Trophoblast cell (in vitro differentiated cells and primary cell): Measurements from ENCODE around the gene CFLAR.

ENCODE experiments used
- DNase-seq, 2 donors: peaks; one replicate each; pipeline ENCODE4 v3.0.0-alpha.2; 2016
- H2AFZ ChIP-seq: 2 replicates; pipeline ENCODE4 v1.6.1; 2013; ENCODE audit warnings: low read length, moderate library complexity, mild to moderate bottlenecking; ENCODE audit not compliant: insufficient read depth, poor library complexity
- H2AK5ac ChIP-seq: 2 replicates; pipeline ENCODE4 v1.6.1; 2013; ENCODE audit warnings: mild to moderate bottlenecking, low read length
- H2BK120ac ChIP-seq: 2 replicates; pipeline ENCODE4 v1.6.1; 2013; ENCODE audit warnings: low read length, mild to moderate bottlenecking, moderate library complexity; ENCODE audit not compliant: insufficient read depth, poor library complexity
- H2BK12ac ChIP-seq: 2 replicates; pipeline ENCODE4 v1.6.1; 2013; ENCODE audit warnings: mild to moderate bottlenecking, low read length, moderate library complexity
- H2BK5ac ChIP-seq: 2 replicates; pipeline ENCODE4 v1.6.1; 2013; ENCODE audit warnings: low read length, low read depth, moderate library complexity, mild to moderate bottlenecking; ENCODE audit not compliant: poor library complexity
- H3K14ac ChIP-seq: 2 replicates; pipeline ENCODE4 v1.6.1; 2013; ENCODE audit warnings: mild to moderate bottlenecking, low read length
- H3K18ac ChIP-seq: 2 replicates; pipeline ENCODE4 v1.6.1; 2013; ENCODE audit warnings: mild to moderate bottlenecking, low read length
- H3K23ac ChIP-seq: 2 replicates; pipeline ENCODE4 v1.6.1; 2013; ENCODE audit warnings: low read length
- H3K27ac ChIP-seq: 2 replicates; pipeline ENCODE4 v1.5.1; 2013; ENCODE audit warnings: low read depth, mild to moderate bottlenecking, inconsistent platforms, low read length, moderate library complexity
- H3K27me3 ChIP-seq: 2 replicates; pipeline ENCODE4 v1.6.1; 2013; ENCODE audit warnings: inconsistent platforms, mild to moderate bottlenecking, low read length, moderate library complexity; ENCODE audit not compliant: insufficient read depth
- H3K36me3 ChIP-seq, 2 experiments: 1 replicate in 1 of 2; 2 replicates in 1 of 2; pipeline ENCODE4 v1.6.1; 2013; ENCODE audit warnings: low read length in 2 of 2, mild to moderate bottlenecking in 2 of 2, moderate library complexity in 1 of 2; ENCODE audit not compliant: insufficient read depth in 2 of 2, control insufficient read depth in 1 of 2
- H3K4ac ChIP-seq: 2 replicates; pipeline ENCODE4 v1.6.1; 2013; ENCODE audit warnings: low read depth, mild to moderate bottlenecking, low read length, moderate library complexity
- H3K4me1 ChIP-seq, 2 experiments: 1 replicate in 1 of 2; 2 replicates in 1 of 2; pipeline ENCODE4 v1.6.1; 2013; ENCODE audit warnings: low read length in 2 of 2, mild to moderate bottlenecking in 2 of 2, moderate library complexity in 1 of 2; ENCODE audit not compliant: insufficient read depth in 2 of 2, control insufficient read depth in 1 of 2
- H3K4me2 ChIP-seq: 2 replicates; pipeline ENCODE4 v1.6.1; 2013; ENCODE audit warnings: inconsistent platforms, mild to moderate bottlenecking, low read length, moderate library complexity
- H3K4me3 ChIP-seq: 2 replicates; pipeline ENCODE4 v1.5.1; 2013; ENCODE audit warnings: mild to moderate bottlenecking, low read depth, low read length, inconsistent platforms
- H3K79me1 ChIP-seq: one replicate; pipeline ENCODE4 v1.6.1; 2013; ENCODE audit warnings: low read length
- H3K79me2 ChIP-seq: 2 replicates; pipeline ENCODE4 v1.6.1; 2013; ENCODE audit warnings: low read length, mild to moderate bottlenecking; ENCODE audit not compliant: control insufficient read depth, insufficient read depth, poor library complexity
- H3K9ac ChIP-seq: 2 replicates; pipeline ENCODE4 v1.6.1; 2013; ENCODE audit warnings: mild to moderate bottlenecking, low read length
- H3K9me3 ChIP-seq: 2 replicates; pipeline ENCODE4 v1.6.1; 2013; ENCODE audit warnings: low read depth, mild to moderate bottlenecking, control low read depth, inconsistent platforms, low read length; ENCODE audit not compliant: insufficient read depth
- H4K12ac ChIP-seq: 2 replicates; pipeline ENCODE4 v1.6.1; 2013; ENCODE audit warnings: low read depth, mild to moderate bottlenecking, low read length, moderate library complexity
- H4K8ac ChIP-seq: 2 replicates; pipeline ENCODE4 v1.6.1; 2013; ENCODE audit warnings: low read depth, mild to moderate bottlenecking, low read length, moderate library complexity
- H4K91ac ChIP-seq: one replicate; pipeline ENCODE4 v1.6.1; 2013; ENCODE audit warnings: low read depth, mild to moderate bottlenecking, low read length, moderate library complexity
- WGBS: extraction: QIAGEN DNeasy Blood & Tissue Kit; methylation state at CpG from one replicate; pipeline ENCODE4 v1.1.7; 2013; ENCODE audit warnings: missing lambda C conversion rate; ENCODE audit not compliant: insufficient read length, insufficient coverage; ENCODE audit errors: extremely low coverage; 5-methylcytosine and 5-hydroxymethylcytosine counted together

CFLAR gene

GRCh38 chr2:201150454-201151020 lies 34.6 kb downstream of the CFLAR start:
- no peak for DNase-seq
- H2BK5ac ChIP-seq: peak overlapping the region; percentile 74
- H3K4me3 ChIP-seq: no peak overlapping the region
- H3K23ac ChIP-seq: no peak overlapping the region
- peak overlapping the region; percentile 7 for H3K14ac ChIP-seq
- H2BK120ac ChIP-seq: peak overlapping the region; percentile 56
- H3K4ac ChIP-seq: peak overlapping the region; percentile 8
- H3K4me2 ChIP-seq: no peak overlapping the region
- no peaks in the 10 kb centered on the region for H3K79me2 ChIP-seq
- H3K27me3 ChIP-seq: no peaks in the 10 kb centered on the region
- no peak overlapping the region for H2AFZ ChIP-seq
- H4K12ac ChIP-seq: no peak overlapping the region
- H3K4me1 ChIP-seq: peaks cover 5 to 14% of the 10 kb centered on the region in 2 experiments
- peak overlapping the region; percentile 60 for H3K27ac ChIP-seq
- no peak overlapping the region for H3K9ac ChIP-seq
- H3K36me3 ChIP-seq: no peaks in the 10 kb centered on the region
- peaks cover 7% of the 10 kb centered on the region for H3K79me1 ChIP-seq
- no peak overlapping the region for H2AK5ac ChIP-seq
- no peaks in the 10 kb centered on the region for H3K9me3 ChIP-seq
- no peak overlapping the region for H4K91ac ChIP-seq
- no peak overlapping the region for H4K8ac ChIP-seq
- H2BK12ac ChIP-seq: no peak overlapping the region
- no peak overlapping the region for H3K18ac ChIP-seq
- no CpG with 5 or more reads among the region's 3 CpGs for WGBS

GRCh38 chr2:201151127-201151981 lies 35.4 kb downstream of the CFLAR start:
- Histone ChIP-seq H4K12ac (no peak overlapping the region), H3K4me3 (no peak overlapping the region), H3K9me3 (no peaks in the 10 kb centered on the region), H3K79me2 (no peaks in the 10 kb centered on the region), H3K9ac (no peak overlapping the region), H3K4ac (no peak overlapping the region), H3K4me2 (no peak overlapping the region), H4K91ac (no peak overlapping the region), H3K36me3 (no peaks in the 10 kb centered on the region), H2BK12ac (no peak overlapping the region), H4K8ac (no peak overlapping the region), H2AFZ (no peak overlapping the region), H2BK120ac (peak overlapping the region; percentile 68), H2BK5ac (peak overlapping the region; percentile 74), H3K27ac (peak overlapping the region; percentile 60), H3K4me1 (peaks cover 5 to 14% of the 10 kb centered on the region in 2 experiments), H3K79me1 (peaks cover 7% of the 10 kb centered on the region), H3K27me3 (no peaks in the 10 kb centered on the region), H3K14ac (no peak overlapping the region), H2AK5ac (no peak overlapping the region), H3K18ac (peak overlapping the region; percentile 75), H3K23ac (no peak overlapping the region)
- peak; percentile 52 to 83 for DNase-seq
- no CpG with 5 or more reads among the region's 8 CpGs for WGBS

- Histone ChIP-seq H2BK120ac (no peak overlapping the region), H3K4me3 (no peak overlapping the region), H4K8ac (no peak overlapping the region), H3K4ac (no peak overlapping the region), H4K91ac (no peak overlapping the region), H2BK12ac (peak overlapping the region; percentile 55), H3K9ac (no peak overlapping the region), H4K12ac (no peak overlapping the region), H3K23ac (no peak overlapping the region), H3K79me2 (no peaks in the 10 kb centered on the region), H2AFZ (no peak overlapping the region), H3K4me2 (no peak overlapping the region), H3K27ac (no peak overlapping the region), H3K27me3 (no peaks in the 10 kb centered on the region), H3K14ac (no peak overlapping the region), H2BK5ac (no peak overlapping the region), H3K18ac (no peak overlapping the region), H3K4me1 (peaks cover 5 to 14% of the 10 kb centered on the region in 2 experiments), H3K36me3 (no peaks in the 10 kb centered on the region), H3K9me3 (no peaks in the 10 kb centered on the region), H2AK5ac (peak overlapping the region; percentile 9), H3K79me1 (peaks cover 7% of the 10 kb centered on the region)
- DNase-seq: no peak
- WGBS: no CpG with 5 or more reads among the region's 1 CpG
Observed at GRCh38 chr2:201152517-201152916, 36.6 kb downstream of the CFLAR start.

- Histone ChIP-seq H3K9ac (no peak overlapping the region), H2AFZ (no peak overlapping the region), H3K79me1 (peaks cover 7% of the 10 kb centered on the region), H3K27ac (no peak overlapping the region), H3K14ac (no peak overlapping the region), H4K8ac (no peak overlapping the region), H2AK5ac (peak overlapping the region; percentile 36), H3K36me3 (no peaks in the 10 kb centered on the region), H3K4me1 (peaks cover 5 to 14% of the 10 kb centered on the region in 2 experiments), H3K23ac (no peak overlapping the region), H3K27me3 (no peaks in the 10 kb centered on the region), H3K4me3 (no peak overlapping the region), H3K9me3 (no peaks in the 10 kb centered on the region), H4K91ac (no peak overlapping the region), H3K18ac (no peak overlapping the region), H2BK5ac (no peak overlapping the region), H2BK12ac (peak overlapping the region; percentile 24), H3K4me2 (no peak overlapping the region), H4K12ac (no peak overlapping the region), H3K4ac (no peak overlapping the region), H2BK120ac (no peak overlapping the region), H3K79me2 (no peaks in the 10 kb centered on the region)
- WGBS: no CpG with 5 or more reads among the region's 6 CpGs
- DNase-seq: no peak
Observed at GRCh38 chr2:201152999-201153815, 37.2 kb downstream of the CFLAR start.
